GM18907 (cell line): ENCODE data around the gene PRDM15.

Experiments used
- ATAC-seq: cut with Tn5 transposase; IDR thresholded peaks from one replicate; pipeline ENCODE4 v1.9.1; 2021; ENCODE audit warnings: mild to moderate bottlenecking, moderate library complexity; ENCODE audit not compliant: unreplicated experiment

Gene PRDM15

DNA sequence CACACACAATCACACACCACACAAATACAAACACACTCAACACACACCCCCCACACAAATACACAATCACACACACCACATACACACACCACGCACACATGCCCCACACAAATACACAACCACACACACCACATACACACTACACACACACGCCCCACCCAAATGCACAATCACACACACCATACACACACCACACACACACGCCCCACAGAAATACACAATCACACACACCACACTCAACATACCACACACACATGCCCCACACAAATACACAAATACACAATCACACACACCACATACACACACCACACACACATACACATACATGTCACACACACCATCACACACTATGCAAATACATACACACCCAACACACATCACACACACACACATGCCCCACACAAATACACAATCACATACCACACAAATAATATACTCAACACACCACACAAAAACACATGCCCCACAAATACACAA is 50.2 kb downstream of the PRDM15 start:
- no peak for ATAC-seq

DNA sequence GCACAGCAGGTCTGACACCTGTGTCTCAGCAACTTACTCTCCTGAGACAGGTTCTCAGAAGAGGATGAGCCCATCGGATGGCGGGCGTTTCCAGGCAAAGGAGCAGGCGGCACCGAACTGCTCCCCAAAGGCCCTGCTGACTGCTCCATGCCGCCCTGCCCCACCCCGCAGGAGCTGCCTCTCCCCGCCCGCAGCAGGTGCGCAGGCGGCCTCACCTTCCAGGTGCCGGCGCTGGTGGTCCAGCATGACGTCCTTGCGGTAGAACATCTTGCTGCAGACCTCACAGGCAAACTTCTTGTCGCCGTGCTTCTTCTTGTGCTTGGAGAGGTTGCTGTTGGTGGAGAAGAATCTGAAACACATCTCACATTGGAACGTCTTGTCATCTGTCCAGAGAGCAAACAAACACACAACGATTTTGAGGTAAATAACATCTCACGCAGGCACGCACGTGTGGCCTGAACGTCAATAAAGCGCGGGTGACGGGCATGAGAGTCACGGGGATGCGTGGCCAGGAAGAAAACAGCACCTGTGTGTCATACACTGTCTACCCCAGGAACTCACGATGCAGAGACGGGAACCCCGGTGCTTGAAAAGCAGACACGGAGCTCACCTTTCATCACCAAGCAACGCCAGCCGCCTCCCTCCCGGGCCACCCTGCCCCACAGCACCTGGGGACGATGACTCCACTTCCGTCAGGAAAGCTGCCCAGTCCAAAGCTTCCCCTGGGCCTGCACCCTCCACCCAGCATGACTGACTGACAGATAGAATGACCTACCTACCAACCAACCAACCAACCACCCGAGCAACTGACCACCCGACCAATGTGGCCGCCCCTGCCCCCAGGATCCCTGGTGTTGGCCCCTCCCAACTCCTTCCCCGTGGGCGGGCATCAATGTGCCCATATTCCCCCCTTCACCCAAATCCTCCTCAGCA is 50.9 kb downstream of the PRDM15 start:
- no peak for ATAC-seq

GRCh38 chr21:41825881-41826280 is 53.3 kb downstream of the PRDM15 start:
- ATAC-seq, result no peak

GRCh38 chr21:41825216-41825615 is 53.9 kb downstream of the PRDM15 start:
- no peak for ATAC-seq

DNA sequence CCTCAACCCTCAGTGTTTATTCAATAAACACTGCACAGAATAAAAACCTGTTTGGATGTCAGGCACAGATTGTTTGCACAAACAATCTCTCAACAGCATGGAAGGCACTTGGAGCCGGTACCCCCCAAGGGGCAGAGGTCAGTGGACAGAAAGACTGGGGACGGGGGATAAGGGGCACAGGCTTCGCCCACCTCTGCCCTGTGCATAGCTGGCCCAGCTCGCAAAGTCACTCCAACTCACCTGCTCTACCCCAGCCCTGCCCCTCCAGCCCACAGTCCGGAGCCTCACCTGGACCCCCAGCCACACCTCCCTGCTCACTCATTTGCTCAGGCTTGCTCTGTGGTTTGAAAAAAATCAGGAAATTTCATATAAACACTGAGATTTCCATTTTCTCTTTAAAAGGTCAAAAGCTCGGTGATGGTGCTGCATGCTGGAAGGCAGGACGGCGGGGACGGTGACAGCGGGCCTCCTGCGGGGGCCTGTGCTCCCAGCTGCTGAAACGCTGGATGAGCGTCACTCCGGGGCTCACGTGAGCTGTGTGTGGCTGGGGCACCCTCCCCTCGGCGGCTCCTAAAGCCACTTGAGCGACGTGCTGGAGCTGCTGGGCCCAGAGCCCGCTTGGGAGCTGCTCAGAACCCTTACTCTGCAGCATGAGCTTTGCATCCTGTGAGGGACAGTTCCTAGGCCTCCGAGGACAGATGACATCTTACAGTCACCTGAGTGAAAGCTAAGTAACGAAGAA is 54.5 kb downstream of the PRDM15 start:
- no peak for ATAC-seq

- ATAC-seq, result no peak
Measured at GRCh38 chr21:41823906-41824305, 55.2 kb downstream of the PRDM15 start.

DNA sequence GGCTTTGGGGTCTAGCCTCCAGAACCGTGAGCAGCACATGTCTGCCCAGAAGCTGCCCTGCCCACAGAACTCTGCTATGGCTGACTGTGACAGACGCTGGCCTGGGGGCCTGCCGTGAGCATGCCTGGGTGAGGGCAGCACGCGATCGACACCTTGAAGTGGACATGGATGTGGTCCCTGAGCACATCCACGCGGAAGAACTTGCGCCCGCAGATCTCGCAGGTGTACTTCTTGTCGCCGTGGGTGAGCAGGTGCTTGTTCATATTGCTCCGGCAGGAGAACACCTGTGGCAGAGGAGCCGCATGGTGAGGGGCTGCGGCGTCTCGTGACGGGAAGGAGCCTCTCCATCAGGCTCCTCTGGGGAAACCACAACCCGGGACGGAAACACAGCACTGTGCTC is 56.0 kb downstream of the PRDM15 start:
- no peak for ATAC-seq

GRCh38 chr21:41821756-41822431 is 57.2 kb downstream of the PRDM15 start:
- no peak for ATAC-seq

- ATAC-seq, result no peak
Measured at GRCh38 chr21:41821081-41821755, 57.9 kb downstream of the PRDM15 start.

DNA sequence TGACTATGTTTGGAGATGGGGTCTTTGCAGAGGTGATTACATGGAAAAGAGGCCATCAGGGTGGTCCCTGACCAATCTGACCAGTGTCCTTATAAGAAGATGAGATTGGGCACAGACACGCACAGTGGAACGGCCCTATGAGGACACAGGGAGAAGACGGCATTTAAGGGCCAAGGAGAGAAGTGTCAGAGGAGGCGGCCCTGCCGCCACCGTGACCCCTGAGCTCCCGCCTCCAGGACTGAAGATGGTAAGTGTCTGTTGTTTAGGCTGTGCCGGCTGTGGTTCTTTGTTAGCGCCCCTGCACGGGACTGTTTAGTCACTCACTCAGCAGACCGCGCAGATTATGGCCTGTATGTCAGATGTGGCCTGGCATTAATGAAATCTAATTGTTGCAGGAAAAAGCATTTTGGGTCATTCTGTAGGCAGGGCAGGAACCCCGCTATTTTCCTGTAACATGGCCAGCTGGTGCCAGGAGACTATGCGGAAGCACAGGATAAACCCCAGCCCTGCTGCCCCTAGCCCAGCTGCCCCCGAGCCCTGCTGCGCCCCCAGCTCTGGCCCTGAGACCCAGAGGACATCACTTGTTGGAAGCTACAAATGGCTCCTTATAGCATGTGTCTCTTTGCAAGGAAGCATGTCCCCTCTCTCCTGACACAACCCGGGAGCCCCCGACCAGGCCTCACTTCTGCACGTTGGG is 58.6 kb downstream of the PRDM15 start:
- ATAC-seq, result no peak

- no peak for ATAC-seq
Measured at GRCh38 chr21:41819856-41820281, 59.3 kb downstream of the PRDM15 start.

DNA sequence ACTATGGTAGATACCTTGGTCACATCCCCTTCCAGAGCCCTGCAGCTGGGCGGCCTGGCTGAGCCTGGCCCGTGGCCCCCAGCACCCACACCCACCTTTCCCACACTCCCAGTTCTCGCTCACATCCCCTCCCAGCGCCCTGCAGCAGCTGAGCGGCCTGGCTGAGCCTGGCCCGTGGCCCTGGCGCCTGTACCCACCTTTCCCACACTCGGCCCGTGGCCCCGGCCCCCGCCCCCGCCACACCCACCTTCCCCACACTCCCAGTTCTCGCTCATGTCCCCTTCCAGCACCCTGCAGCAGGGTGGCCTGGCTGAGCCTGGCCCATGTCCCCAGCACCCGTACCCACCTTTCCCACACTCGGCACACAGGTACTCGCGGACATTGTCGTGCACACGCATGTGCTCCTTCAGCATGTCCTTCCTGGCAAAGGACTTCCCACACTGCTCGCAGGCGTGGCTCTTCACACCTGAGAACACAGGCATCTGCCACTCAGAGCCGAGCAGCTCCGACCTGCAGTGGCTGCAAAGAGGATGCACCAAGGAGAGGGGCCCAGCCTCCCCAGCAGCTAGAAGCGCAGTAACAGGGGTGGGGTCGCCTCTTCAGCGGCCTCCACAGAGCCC is 59.8 kb downstream of the PRDM15 start:
- no peak for ATAC-seq

DNA sequence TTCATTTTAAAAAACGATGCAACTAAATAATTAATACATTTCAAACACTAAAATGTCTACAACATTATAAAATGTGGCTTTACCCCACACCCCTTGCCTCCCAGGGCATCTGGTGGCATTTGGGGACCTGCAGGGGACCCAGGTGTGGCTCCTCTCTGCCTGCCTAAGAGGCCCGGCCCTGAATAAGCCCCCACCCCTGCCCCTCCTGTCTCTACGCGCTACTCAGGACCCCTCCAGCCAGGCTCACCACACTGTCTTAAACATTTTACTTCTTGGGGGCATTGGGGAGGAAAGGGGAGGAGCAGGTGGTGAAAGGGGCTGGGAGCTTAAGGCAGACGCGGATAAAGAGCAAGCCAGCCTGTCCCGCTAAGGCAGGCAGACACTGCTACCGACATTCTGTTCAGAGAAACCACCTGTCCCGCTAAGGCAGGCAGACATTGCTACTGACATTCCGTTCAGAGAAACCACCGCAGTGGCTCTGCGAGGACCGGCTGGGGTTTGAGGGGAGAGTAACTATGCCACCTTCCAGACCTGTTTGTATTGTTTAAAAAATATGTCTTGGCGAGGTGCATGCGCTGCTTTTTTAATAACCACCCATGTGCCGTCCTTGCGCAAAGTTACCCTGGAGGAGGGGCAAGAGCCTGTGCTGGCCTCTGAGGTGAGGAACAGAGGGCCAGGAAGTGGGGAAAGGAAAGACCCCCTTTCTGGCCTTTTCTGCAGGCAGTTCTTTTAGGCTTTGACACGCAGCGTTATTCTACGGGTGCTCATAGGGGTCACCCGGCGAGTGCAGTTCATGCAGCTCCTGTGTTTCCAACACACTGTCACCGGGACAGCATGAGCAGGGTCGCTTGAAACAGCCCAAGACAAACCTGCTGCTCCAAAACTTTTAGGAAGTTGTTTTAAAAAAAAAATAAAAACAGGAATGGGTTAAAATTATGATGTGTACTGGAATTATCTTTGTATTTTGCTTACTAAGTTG is 61.0 kb downstream of the PRDM15 start:
- no peak for ATAC-seq

GRCh38 chr21:41817228-41817627 is 61.9 kb downstream of the PRDM15 start:
- ATAC-seq, result no peak

DNA sequence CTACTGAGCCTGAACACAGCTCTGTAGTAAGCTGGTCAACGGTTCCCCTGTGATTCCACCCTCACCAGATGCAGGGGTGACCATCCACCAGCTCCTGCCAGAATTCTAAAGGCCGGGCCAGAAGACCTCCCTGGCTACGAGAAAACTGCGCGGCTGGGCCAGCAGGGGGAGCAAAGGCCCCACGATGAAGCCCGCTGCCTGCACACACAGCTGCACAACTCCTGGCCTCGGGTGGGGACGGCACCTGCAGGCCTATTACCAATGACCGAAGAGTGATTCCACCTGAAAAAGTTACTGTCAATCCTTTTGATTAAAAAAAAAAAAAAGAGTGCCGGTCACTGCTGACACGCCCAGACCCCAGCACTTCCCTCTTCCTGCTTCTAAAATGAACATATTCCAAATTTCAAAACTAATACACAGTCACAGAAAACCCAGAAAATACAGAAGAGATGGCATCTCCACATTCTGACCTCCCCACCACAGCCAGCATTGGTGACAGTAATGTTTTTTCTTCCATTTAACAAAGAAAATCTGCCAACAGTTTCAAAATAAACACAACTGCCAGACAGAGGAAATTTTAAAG is 62.5 kb downstream of the PRDM15 start:
- ATAC-seq, result peak; percentile 73

DNA sequence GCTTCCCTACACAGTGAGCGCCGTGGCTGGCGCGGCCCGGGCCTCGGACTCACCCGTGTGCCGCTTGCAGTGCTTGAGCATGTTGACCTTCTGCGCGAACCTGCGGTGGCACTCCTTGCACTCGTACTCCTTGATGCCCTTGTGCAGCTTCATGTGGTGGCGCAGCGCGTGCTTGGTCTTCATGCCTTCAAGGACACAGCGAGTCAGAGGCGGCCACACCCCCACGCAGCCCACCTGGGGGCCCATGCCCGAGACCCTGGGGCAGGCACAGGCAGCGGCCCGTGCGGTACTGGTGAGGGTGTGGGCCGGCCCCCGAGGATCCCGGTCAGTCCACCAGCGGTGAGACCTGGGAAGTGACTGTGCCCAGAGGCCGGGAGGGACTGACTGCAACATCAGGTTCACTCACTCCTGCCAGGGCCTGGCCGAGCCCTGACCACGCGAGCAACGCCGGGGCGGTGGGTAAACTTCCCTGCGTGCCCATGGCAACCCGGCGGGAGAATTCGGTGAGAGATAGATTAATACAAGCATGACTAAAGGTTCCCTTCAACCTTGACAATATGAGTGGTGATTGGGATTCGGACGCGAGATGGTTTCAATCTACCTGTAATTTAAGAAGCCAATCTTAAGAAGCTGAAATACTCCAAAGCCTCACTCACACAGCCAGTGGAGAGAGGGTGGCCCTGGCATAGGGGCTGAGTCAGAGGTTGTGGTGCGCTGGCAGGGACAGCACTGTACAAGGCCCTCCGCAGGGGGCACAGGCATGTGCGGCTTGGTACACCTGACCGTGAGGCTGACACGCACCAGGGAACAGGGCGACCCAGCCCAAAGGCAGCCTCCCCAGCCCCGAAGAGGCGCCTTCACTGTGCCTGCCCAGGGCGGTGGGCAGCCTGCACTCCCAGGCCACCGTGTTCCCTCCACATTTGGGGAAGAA is 63.2 kb downstream of the PRDM15 start:
- peak; percentile 17 for ATAC-seq

- no peak for ATAC-seq
Measured at GRCh38 chr21:41813226-41813625, 65.9 kb downstream of the PRDM15 start.
